ENCODE data around the gene EARS2. TPM values are rescaled to one million over a fixed set of nuclear protein-coding genes. Genes with fewer than 3 reads are reported as not detected.

EARS2 gene
- total and polyA plus RNA-seq, 2 of the 8 experiments (the other 6 are each of a cell fraction or from before 2014, with no cell fraction given): 47.8 to 111 TPM

GRCh38 chr16:23476289-23476688 is 80.9 kb downstream of the EARS2 start:
- Histone ChIP-seq H3K4me2 (ENCODE audit: insufficient read depth in 1 of 2, low read depth in 2 of 2, low read length in 2 of 2) (no peak overlapping the region), H4K8ac (ENCODE audit: extremely low read depth, insufficient read depth, low read length) (no peak overlapping the region), H3K4me3 (ENCODE audit: extremely low read depth in 1 of 4, insufficient read depth in 2 of 4, low read depth in 3 of 4, low read length in 4 of 4) (no peak overlapping the region), H2BK12ac (ENCODE audit: low read depth, low read length) (no peak overlapping the region), H3K14ac (ENCODE audit: insufficient read length) (no peak overlapping the region), H2BK20ac (ENCODE audit: low read length) (no peak overlapping the region), H3K79me2 (ENCODE audit: control insufficient read depth in 1 of 2, insufficient read depth in 2 of 2, low read length in 2 of 2) (no peaks in the 10 kb centered on the region), H2BK120ac (replicated peaks; ENCODE audit: low read depth, low read length) (no peak overlapping the region), H2BK5ac (ENCODE audit: low read depth, low read length) (no peak overlapping the region), H3K79me1 (ENCODE audit: low read depth, low read length) (no peaks in the 10 kb centered on the region; the same call in 1 of the 2 replicates), H4K91ac (replicated peaks; ENCODE audit: insufficient read length, low read length) (no peak overlapping the region), H2AFZ (ENCODE audit: low read length) (no peak overlapping the region), H3K23ac (ENCODE audit: insufficient read length) (no peak overlapping the region), H3K27me3 (replicated peaks in 1 of 4; ENCODE audit: control insufficient read depth in 3 of 4, extremely low read depth in 1 of 4, insufficient read depth in 3 of 4, low read length in 3 of 4) (no peaks in the 10 kb centered on the region), H3K18ac (ENCODE audit: extremely low read depth, low read length) (no peak overlapping the region), H3K9ac (replicated peaks in 1 of 4; ENCODE audit: extremely low read depth in 1 of 4, low read depth in 3 of 4, low read length in 3 of 4) (no peak overlapping the region), H3K23me2 (ENCODE audit: low read depth, low read length) (no peaks in the 10 kb centered on the region), H4K20me1 (replicated peaks in 1 of 2; ENCODE audit: control insufficient read depth in 1 of 2, insufficient read depth in 2 of 2, low read length in 2 of 2) (peaks cover 9 to 10% of the 10 kb centered on the region in 2 experiments), H3K9me3 (ENCODE audit: insufficient read depth in 2 of 2, low read depth in 1 of 2, low read length in 1 of 2) (no peaks in the 10 kb centered on the region), H3K27ac (ENCODE audit: low read depth, low read length) (no peak overlapping the region), H2BK15ac (ENCODE audit: low read length) (no peak overlapping the region), H3K4me1 (replicated peaks in 1 of 4; ENCODE audit: control insufficient read depth in 3 of 4, insufficient read depth in 4 of 4, low read length in 3 of 4) (no peaks in the 10 kb centered on the region), H2AK5ac (ENCODE audit: low read depth, low read length) (no peak overlapping the region), H4K5ac (ENCODE audit: insufficient read length, low read depth, low read length) (no peak overlapping the region), H3K56ac (replicated peaks; ENCODE audit: insufficient read length, low read depth, low read length) (no peak overlapping the region), H3K4ac (replicated peaks; ENCODE audit: insufficient read length, low read depth, low read length) (no peak overlapping the region), H3K36me3 (ENCODE audit: control insufficient read depth in 2 of 4, insufficient read depth in 4 of 4, low read length in 3 of 4) (peaks cover 38 to 84% (median 62%) of the 10 kb centered on the region in 4 experiments)
- FAIRE-seq (no peak), DNase-seq (ENCODE audit: low read depth in 1 of 2, low spot score in 2 of 2) (no peak)
- POLR2A ChIA-PET (ENCODE audit: partially characterized antibody): interaction anchor here (0.7 to 1.0 kb wide), 2 partner anchors 10 to 24 kb away, joined by 3 to 5 read pairs; no protein-coding TSS in a partner anchor
- CTCF ChIA-PET (ENCODE audit: partially characterized antibody): no interaction called here
- WGBS, 2 experiments (ENCODE audit: extremely low coverage in 1 of 2, insufficient coverage in 1 of 2, insufficient read length in 1 of 2, insufficient replicate concordance in 2 of 2, low coverage in 1 of 2, low lambda C conversion rate in 2 of 2, missing lambda C conversion rate in 1 of 2): 100% methylated on average over 1 of the region's 1 CpG; no CpG with 5 or more reads in 1 of the 2 experiments
- TF ChIP-seq POLR2AphosphoS5 (IDR thresholded peaks at IDR 0.05; ENCODE audit: low read depth, low read length): no peak
